CD4-positive, alpha-beta memory T cell (primary cell): ENCODE measurements around the gene CCNH. TPM values are rescaled to one million over a fixed set of nuclear protein-coding genes. Genes with fewer than 3 reads are reported as not detected.

Source experiments
- CTCF ChIA-PET: fragments of 350-600 bp; sonication (Branson Sonifier 250); formaldehyde crosslinking; loops from one replicate; lab custom pipeline; 2021; ENCODE audit warnings: inconsistent platforms; ENCODE audit not compliant: partially characterized antibody; lab: Charles Lee
- POLR2A ChIA-PET: fragments of 350-600 bp; sonication (Branson Sonifier 250); formaldehyde crosslinking; loops from one replicate; lab custom pipeline; 2021; ENCODE audit not compliant: partially characterized antibody; lab: Charles Lee
- DNase-seq, 5 donors: peaks; one replicate each; pipeline versions ENCODE4 v3.0.0 to v3.0.0-alpha.2; 2020 to 2022; ENCODE audit warnings: mixed read lengths in 1 of 5
- H3K27ac ChIP-seq: one replicate; pipeline ENCODE4 v1.7.0; 2013; ENCODE audit warnings: low read depth, low read length
- H3K27me3 ChIP-seq: 2 replicates; pipeline ENCODE4 v1.7.0; 2013; ENCODE audit warnings: mild to moderate bottlenecking, low read length, moderate library complexity; ENCODE audit not compliant: insufficient read depth
- H3K36me3 ChIP-seq: 2 replicates; pipeline ENCODE4 v1.7.0; 2013; ENCODE audit warnings: mild to moderate bottlenecking, low read length, moderate library complexity; ENCODE audit not compliant: insufficient read depth
- H3K4me1 ChIP-seq: 2 replicates; pipeline ENCODE4 v1.7.0; 2013; ENCODE audit warnings: mild to moderate bottlenecking, low read length, moderate library complexity; ENCODE audit not compliant: insufficient read depth
- H3K4me3 ChIP-seq, 2 donors: one replicate each; pipeline ENCODE4 v1.7.0; 2013; ENCODE audit warnings: low read length in 2 of 2, mild to moderate bottlenecking in 1 of 2
- H3K9me3 ChIP-seq, 2 donors: one replicate each; pipeline ENCODE4 v1.7.0; 2013; ENCODE audit warnings: low read length in 2 of 2, control low read depth in 1 of 2; ENCODE audit not compliant: control insufficient read depth in 1 of 2
- H3K27ac Mint-ChIP-seq, 7 donors: one replicate each; pipeline ENCODE4 v1.8.0; 2020 to 2021; ENCODE audit warnings: mixed read lengths in 7 of 7, mild to moderate bottlenecking in 6 of 7, inconsistent platforms in 3 of 7, moderate library complexity in 3 of 7
- H3K27me3 Mint-ChIP-seq, 2 donors: one replicate each; pipeline ENCODE4 v1.8.0; 2020 to 2021; ENCODE audit warnings: mixed read lengths in 2 of 2
- H3K36me3 Mint-ChIP-seq, 2 donors: one replicate each; pipeline ENCODE4 v1.8.0; 2020 to 2021; ENCODE audit warnings: mixed read lengths in 2 of 2, inconsistent platforms in 1 of 2, mild to moderate bottlenecking in 1 of 2
- H3K4me1 Mint-ChIP-seq, 4 donors: one replicate each; pipeline ENCODE4 v1.8.0; 2020 to 2021; ENCODE audit warnings: mixed read lengths in 4 of 4, mild to moderate bottlenecking in 1 of 4
- H3K4me3 Mint-ChIP-seq, 8 donors: one replicate each; pipeline ENCODE4 v1.8.0; 2020 to 2021; ENCODE audit warnings: mixed read lengths in 8 of 8, mild to moderate bottlenecking in 7 of 8, moderate library complexity in 6 of 8, inconsistent platforms in 3 of 8
- H3K9me3 Mint-ChIP-seq, 8 donors: one replicate each; pipeline ENCODE4 v1.8.0; 2020 to 2021; ENCODE audit warnings: mixed read lengths in 8 of 8, mild to moderate bottlenecking in 5 of 8, inconsistent platforms in 3 of 8, moderate library complexity in 1 of 8
- intact Hi-C: fragments of 100-400 bp; cut with micrococcal nuclease; formaldehyde crosslinking; loops from one replicate; pipeline ENCODE4 v1.15.1; 2023
- polyA plus RNA-seq, 2 donors: library from polyadenylated mRNA; unstranded; fragments of 300-500 nt; fragmentation: Illumina TruSeq; gene quantifications; one replicate each; pipeline ENCODE4 v1.2.3, GENCODE V29; 2021
- total RNA-seq, 2 experiments: library from RNA; stranded (reverse); gene quantifications; one replicate each; pipeline ENCODE4 v1.2.3, GENCODE V29; 2021

CCNH gene
- total and polyA plus RNA-seq, 4 experiments from 2014 or later, result 54.1 to 98.6 (median 76.1) TPM

DNA sequence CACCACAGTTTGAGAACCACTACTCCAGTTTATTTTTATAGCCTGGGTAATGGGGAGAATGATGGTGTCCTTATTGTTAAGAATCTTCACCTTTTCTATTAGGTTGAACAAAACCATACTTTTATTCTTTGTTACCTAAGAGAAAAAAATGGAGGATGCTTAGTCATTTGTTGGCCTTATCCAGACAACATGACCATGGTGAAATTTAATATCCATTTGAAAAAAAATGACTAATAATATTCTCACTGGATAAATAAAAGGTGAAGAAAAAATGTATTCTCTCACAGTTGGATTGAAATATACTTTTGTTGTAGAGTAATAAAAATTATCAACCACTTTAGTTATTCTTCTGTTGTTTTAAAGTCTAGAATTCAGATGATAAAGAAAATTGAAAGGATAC, 5.8 kb upstream of the CCNH start:
- POLR2A ChIA-PET, result no interaction called here
- Mint-ChIP-seq H3K36me3 (no peaks in the 10 kb centered on the region), H3K27ac (no peak overlapping the region), H3K27me3 (peaks cover 0 to 3% of the 10 kb centered on the region in 2 donors), H3K4me1 (peaks cover under 1 to 2% (median under 1%) of the 10 kb centered on the region in 4 donors), H3K9me3 (peaks cover 0 to 5% (median 0%) of the 10 kb centered on the region in 8 donors), H3K4me3 (no peak overlapping the region)
- H3K4me3 ChIP-seq, result no peak overlapping the region
- no peaks in the 10 kb centered on the region for H3K36me3 ChIP-seq
- H3K27me3 ChIP-seq, result no peaks in the 10 kb centered on the region
- no peak overlapping the region for H3K27ac ChIP-seq
- intact Hi-C loops, result loop anchor here (10.0 kb wide), 1 partner anchor 1266 kb away; no protein-coding TSS in a partner anchor
- CTCF ChIA-PET, result no interaction called here
- no peak for DNase-seq
- peaks cover under 1% of the 10 kb centered on the region for H3K4me1 ChIP-seq
- H3K9me3 ChIP-seq, result no peaks in the 10 kb centered on the region

DNA sequence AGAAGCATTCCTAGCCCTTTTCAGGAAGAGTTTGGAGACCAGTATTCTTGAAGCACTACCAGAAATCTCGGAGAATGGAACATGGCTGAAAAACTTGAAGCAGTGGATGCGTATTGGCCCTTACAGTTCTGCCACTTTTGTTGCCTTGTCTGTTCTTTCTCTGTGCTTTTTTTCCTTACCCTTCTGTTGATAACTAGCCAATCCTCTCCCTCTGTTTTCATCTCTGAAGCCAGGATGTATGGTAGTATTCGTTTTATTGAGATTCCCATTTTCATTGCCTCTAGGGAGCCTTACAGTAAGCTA, 564 bp upstream of the CCNH start:
- POLR2A ChIA-PET, result interaction anchor here (1.0 to 3.0 kb wide), 6 partner anchors 9 to 796 kb away, joined by 3 to 17 read pairs (median 7); partner anchors contain the start of gene COX7C
- peak overlapping the region; percentile 92 to 96 for H3K4me3 ChIP-seq

DNA sequence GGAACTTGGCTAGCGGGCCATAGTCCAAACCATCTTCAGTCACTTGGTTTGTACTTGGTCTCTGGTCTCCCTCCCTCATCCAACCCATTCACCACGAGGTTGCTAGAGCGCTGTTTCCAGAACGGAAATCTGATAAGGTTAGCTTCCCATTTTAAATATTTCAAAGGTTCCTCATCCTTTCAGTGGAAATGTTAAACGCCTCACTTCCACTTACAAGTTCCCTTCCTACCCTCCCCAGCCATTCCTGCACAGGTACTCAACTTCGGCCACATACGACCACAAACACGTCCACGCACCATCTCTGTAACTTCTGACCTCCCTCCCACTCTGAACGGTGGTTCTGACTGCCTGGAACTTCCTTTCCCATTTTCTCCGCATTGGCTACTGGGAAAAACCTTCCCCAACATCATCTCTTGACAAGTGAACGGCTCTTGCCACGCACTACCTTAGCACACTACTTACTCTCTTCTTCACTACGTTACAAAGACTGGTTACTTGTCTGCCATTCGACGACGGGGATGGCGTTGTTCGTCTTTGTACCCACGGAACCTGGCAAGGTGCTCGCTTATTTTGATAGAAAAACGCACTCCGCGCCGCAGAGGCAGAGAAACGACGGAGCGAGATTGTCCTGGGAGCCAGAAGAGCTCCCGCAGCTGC, 629 bp downstream of the CCNH start:
- Mint-ChIP-seq H3K4me1 (peaks cover 45 to 61% (median 48%) of the 10 kb centered on the region in 4 donors), H3K27ac (peak overlapping the region; percentile 88 to 100 (median 99)), H3K4me3 (peak overlapping the region; percentile 94 to 99 (median 98)), H3K36me3 (peaks cover 25 to 47% of the 10 kb centered on the region in 2 donors), H3K9me3 (no peaks in the 10 kb centered on the region), H3K27me3 (no peaks in the 10 kb centered on the region)
- CTCF ChIA-PET, result interaction anchor here (0.9 to 3.4 kb wide), 8 partner anchors 9 to 1279 kb away, joined by 3 to 22 read pairs (median 3); no protein-coding TSS in a partner anchor
- intact Hi-C loops, result loop anchor here (2.0 to 10.0 kb wide), 4 partner anchors 143 to 1273 kb away; partner anchors contain the start of gene TMEM161B
- Histone ChIP-seq H3K9me3 (no peaks in the 10 kb centered on the region), H3K36me3 (peaks cover 18% of the 10 kb centered on the region), H3K4me1 (peaks cover 51% of the 10 kb centered on the region), H3K27me3 (no peaks in the 10 kb centered on the region), H3K4me3 (peak overlapping the region; percentile 92 to 96), H3K27ac (peak overlapping the region; percentile 100)
- POLR2A ChIA-PET, result interaction anchor here (0.8 to 3.0 kb wide), 10 partner anchors 8 to 858 kb away, joined by 3 to 17 read pairs (median 6); partner anchors contain the start of genes COX7C and RASA1
- DNase-seq, result peak in 3 of 5 donors; percentile 37 to 62 (median 57)

More for the DNA sequence above, 564 bp upstream of the CCNH start:
- H3K27me3 ChIP-seq, result no peaks in the 10 kb centered on the region
- no peaks in the 10 kb centered on the region for H3K9me3 ChIP-seq
- Mint-ChIP-seq H3K9me3 (peaks cover 0 to 1% (median 0%) of the 10 kb centered on the region in 8 donors), H3K4me1 (peaks cover 35 to 49% (median 37%) of the 10 kb centered on the region in 4 donors), H3K27me3 (no peaks in the 10 kb centered on the region), H3K27ac (peak overlapping the region; percentile 88 to 100 (median 99)), H3K4me3 (peak overlapping the region; percentile 94 to 99 (median 98)), H3K36me3 (peaks cover 14 to 36% of the 10 kb centered on the region in 2 donors)
- H3K36me3 ChIP-seq, result peaks cover 9% of the 10 kb centered on the region
- DNase-seq, result peak in 1 of 5 donors; percentile 31
- intact Hi-C loops, result loop anchor here (1.0 to 10.0 kb wide), 5 partner anchors 144 to 1272 kb away; partner anchors contain the start of genes COX7C and TMEM161B
- H3K4me1 ChIP-seq, result peaks cover 42% of the 10 kb centered on the region
- CTCF ChIA-PET, result interaction anchor here (0.8 to 3.4 kb wide), 6 partner anchors 11 to 401 kb away, joined by 3 to 22 read pairs (median 4); no protein-coding TSS in a partner anchor
- peak overlapping the region; percentile 100 for H3K27ac ChIP-seq

DNA sequence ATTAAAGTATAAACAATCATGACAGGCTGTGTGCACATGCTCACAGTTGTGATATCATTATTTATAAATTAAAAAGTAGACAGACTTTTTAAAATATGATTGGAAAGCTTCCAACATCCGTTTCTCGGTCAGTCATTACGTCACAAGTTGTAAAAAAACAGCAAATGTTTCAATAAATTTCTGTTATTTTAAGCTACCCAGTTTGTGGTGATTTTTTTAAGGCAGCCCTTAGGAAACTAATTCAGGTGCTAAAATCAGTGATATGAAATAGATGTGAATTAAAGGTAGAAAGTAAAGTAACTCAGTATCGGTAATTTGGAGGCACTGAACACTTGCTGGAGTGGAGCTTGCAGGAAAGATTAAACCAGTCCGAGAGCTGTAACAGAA, 1.2 kb downstream of the CCNH start:
- no peaks in the 10 kb centered on the region for H3K9me3 ChIP-seq
- H3K27me3 ChIP-seq, result no peaks in the 10 kb centered on the region
- Mint-ChIP-seq H3K27me3 (no peaks in the 10 kb centered on the region), H3K27ac (peak overlapping the region; percentile 88 to 100 (median 99)), H3K4me1 (peaks cover 50 to 67% (median 54%) of the 10 kb centered on the region in 4 donors), H3K4me3 (peak overlapping the region; percentile 94 to 99 (median 98)), H3K9me3 (peaks cover 0 to under 1% (median 0%) of the 10 kb centered on the region in 8 donors), H3K36me3 (peaks cover 30 to 52% of the 10 kb centered on the region in 2 donors)
- peak in 4 of 5 donors; percentile 44 to 56 (median 54) for DNase-seq
- POLR2A ChIA-PET, result interaction anchor here (0.8 to 3.0 kb wide), 8 partner anchors 11 to 859 kb away, joined by 3 to 17 read pairs (median 7); partner anchors contain the start of genes COX7C and RASA1
- CTCF ChIA-PET, result interaction anchor here (0.9 to 3.4 kb wide), 6 partner anchors 9 to 1279 kb away, joined by 3 to 22 read pairs (median 3); no protein-coding TSS in a partner anchor
- peaks cover 23% of the 10 kb centered on the region for H3K36me3 ChIP-seq
- H3K4me1 ChIP-seq, result peaks cover 55% of the 10 kb centered on the region
- peak overlapping the region; percentile 100 for H3K27ac ChIP-seq
- peak overlapping the region; percentile 92 to 96 for H3K4me3 ChIP-seq
- intact Hi-C loops, result loop anchor here (10.0 kb wide), 1 partner anchor 1273 kb away; no protein-coding TSS in a partner anchor

DNA sequence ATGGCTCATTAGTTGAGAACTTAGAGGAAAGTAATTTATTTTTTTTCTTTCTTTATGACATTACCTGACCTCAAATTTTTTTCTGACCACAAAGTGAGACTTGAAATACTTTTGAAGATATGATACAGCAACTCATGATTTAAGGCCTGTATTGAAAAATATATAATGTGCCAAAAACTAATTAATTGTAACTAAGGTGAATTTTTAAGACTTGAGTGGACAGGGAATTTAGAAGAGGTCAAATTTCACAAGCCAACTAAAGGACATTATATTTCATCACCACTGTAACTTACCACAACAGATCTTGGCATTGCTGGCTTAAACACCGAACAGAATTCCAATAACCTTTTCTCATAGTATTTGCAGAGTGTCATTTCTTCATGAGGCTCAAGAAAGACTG, 1.8 kb downstream of the CCNH start:
- DNase-seq, result no peak
- intact Hi-C loops, result loop anchor here (10.0 kb wide), 1 partner anchor 1274 kb away; no protein-coding TSS in a partner anchor

DNA sequence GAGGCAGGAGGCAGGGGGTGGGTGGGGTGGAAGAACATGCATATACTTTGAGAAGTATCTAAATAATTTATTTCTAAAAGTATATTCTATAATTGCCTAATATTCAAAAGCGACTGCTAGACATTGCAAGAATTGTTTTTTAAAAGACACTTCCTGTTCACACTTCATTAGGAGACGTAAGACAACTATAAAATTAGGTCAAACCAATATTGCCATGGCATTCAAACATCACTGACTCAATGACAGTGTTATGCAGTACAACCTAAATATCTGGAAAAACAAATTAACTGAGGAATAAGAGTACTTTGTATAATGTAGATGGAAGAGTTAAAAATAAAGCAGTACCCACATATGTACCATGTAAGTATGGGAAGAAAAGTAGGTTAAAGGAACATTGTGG, 4.5 kb downstream of the CCNH start:
- H3K36me3 ChIP-seq, result peaks cover 52% of the 10 kb centered on the region
- peak overlapping the region in 7 of 8 donors; percentile 0 to 78 (median 23) for H3K4me3 Mint-ChIP-seq
- no peaks in the 10 kb centered on the region for H3K27me3 Mint-ChIP-seq
- H3K4me1 ChIP-seq, result peaks cover 69% of the 10 kb centered on the region
- CTCF ChIA-PET, result interaction anchor here (1.3 kb wide), 1 partner anchor 8 kb away, joined by 4 read pairs; no protein-coding TSS in a partner anchor
- peaks cover 59 to 84% of the 10 kb centered on the region in 2 donors for H3K36me3 Mint-ChIP-seq
- DNase-seq, result peak in 3 of 5 donors; percentile 29 to 39 (median 33)
- POLR2A ChIA-PET, result no interaction called here
- H3K27ac ChIP-seq, result peak overlapping the region; percentile 51
- intact Hi-C loops, result no loop called here
- H3K9me3 ChIP-seq, result no peaks in the 10 kb centered on the region
- H3K27me3 ChIP-seq, result no peaks in the 10 kb centered on the region
- H3K9me3 Mint-ChIP-seq, result peaks cover 0 to 1% (median 0%) of the 10 kb centered on the region in 8 donors
- no peak overlapping the region for H3K4me3 ChIP-seq
- H3K4me1 Mint-ChIP-seq, result peaks cover 58 to 88% (median 66%) of the 10 kb centered on the region in 4 donors
- H3K27ac Mint-ChIP-seq, result peak overlapping the region; percentile 72 to 97 (median 92)

More for the DNA sequence above, 1.8 kb downstream of the CCNH start:
- CTCF ChIA-PET, result interaction anchor here (0.9 to 3.4 kb wide), 4 partner anchors 8 to 425 kb away, joined by 3 to 22 read pairs (median 3); no protein-coding TSS in a partner anchor
- Histone ChIP-seq H3K9me3 (no peaks in the 10 kb centered on the region), H3K4me3 (no peak overlapping the region), H3K27ac (peak overlapping the region; percentile 100), H3K27me3 (no peaks in the 10 kb centered on the region), H3K4me1 (peaks cover 62% of the 10 kb centered on the region), H3K36me3 (peaks cover 27% of the 10 kb centered on the region)
- peak overlapping the region; percentile 69 to 99 (median 91) for H3K4me3 Mint-ChIP-seq
- H3K9me3 Mint-ChIP-seq, result peaks cover 0 to 1% (median 0%) of the 10 kb centered on the region in 8 donors
- H3K36me3 Mint-ChIP-seq, result peaks cover 36 to 58% of the 10 kb centered on the region in 2 donors
- H3K4me1 Mint-ChIP-seq, result peaks cover 54 to 73% (median 59%) of the 10 kb centered on the region in 4 donors
- peak overlapping the region; percentile 81 to 98 (median 94) for H3K27ac Mint-ChIP-seq
- no peaks in the 10 kb centered on the region for H3K27me3 Mint-ChIP-seq
- POLR2A ChIA-PET, result interaction anchor here (0.8 to 3.0 kb wide), 3 partner anchors 143 to 336 kb away, joined by 3 to 13 read pairs (median 10); partner anchors contain the start of gene RASA1
